Mesenteric fat pad (tissue), 1 donor: ENCODE results near the gene PCDHA1. TPM values are rescaled to one million over a fixed set of nuclear protein-coding genes. Genes with fewer than 3 reads are reported as not detected.
"Not testable (repeated sequence)": the region's sequence is repeated elsewhere in the genome, so short reads cannot be mapped to it uniquely, and the experiment has no call there.

Experiments
- DNase-seq: peaks from one replicate; pipeline ENCODE4 v3.0.0-alpha.2; 2020; ENCODE audit warnings: low spot score
- long read RNA-seq: library from polyadenylated mRNA; unstranded; transcript quantifications from one replicate; pipeline ENCODE4 v2.0.0, GENCODE V29; 2020
- total RNA-seq: library from RNA; stranded (reverse); fragmentation: NEBNext Ultra II Directional; extraction: Animal tissue kit (Norgen Biotek cat#: 25700); gene quantifications from one replicate; pipeline ENCODE4 v1.2.1, GENCODE V29; 2021
- donor health status: DM: yes; HTN: yes; CAD: no.

Gene PCDHA1
- total RNA-seq, result not detected
- long read RNA-seq, result 0 reads

DNA sequence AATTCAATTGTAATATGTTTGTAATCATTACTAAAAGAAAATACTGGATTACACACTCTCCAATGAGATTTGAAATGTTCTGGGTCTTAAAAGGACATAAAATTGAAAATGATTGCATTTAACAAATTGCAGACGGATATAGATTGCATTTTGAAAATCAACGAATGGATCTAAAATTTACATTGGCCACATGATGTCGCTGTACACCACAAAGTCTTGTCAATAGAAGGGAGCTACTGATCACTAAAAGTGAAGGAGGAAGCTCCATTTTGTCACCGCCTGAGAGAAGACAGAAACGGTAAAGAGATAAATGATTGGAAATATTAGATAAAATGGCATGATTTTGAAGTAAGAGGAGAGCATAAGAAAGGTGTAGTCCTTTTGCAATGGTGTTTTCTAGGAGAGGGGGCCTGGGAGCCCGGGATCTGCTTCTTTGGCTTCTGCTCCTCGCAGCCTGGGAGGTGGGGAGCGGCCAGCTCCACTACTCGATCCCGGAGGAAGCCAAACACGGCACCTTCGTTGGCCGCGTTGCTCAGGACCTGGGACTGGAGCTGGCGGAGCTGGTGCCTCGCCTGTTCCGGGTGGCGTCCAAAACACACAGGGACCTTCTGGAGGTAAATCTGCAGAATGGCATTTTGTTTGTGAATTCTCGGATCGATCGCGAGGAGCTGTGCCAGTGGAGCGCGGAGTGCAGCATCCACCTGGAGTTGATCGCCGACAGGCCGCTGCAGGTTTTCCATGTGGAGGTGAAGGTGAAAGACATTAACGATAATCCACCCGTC lies at the start of gene PCDHA1:
Gene PCDHA1 (plus strand): TSS at position 236 of the 782 bp plus-strand sequence.
- no peak for DNase-seq

DNA sequence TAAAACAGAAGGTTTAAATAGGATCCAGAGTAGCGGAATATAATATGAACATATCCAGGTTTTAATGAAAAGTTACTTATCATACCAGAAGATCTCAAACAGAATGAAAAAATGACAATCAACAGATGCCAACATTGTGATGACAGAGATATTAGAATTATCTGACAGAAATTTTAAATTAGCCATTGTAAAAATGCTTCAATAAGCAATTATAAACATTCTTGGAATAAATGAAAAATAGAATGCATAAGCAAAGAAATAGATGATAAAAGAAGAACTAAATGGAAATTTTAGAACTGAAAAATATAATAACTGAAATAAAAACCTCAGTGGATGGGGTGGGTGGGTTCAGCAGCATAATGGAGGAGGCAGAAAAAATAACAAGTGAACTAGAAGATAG lies 48.5 kb upstream of the PCDHA1 start:
- no peak for DNase-seq

DNA sequence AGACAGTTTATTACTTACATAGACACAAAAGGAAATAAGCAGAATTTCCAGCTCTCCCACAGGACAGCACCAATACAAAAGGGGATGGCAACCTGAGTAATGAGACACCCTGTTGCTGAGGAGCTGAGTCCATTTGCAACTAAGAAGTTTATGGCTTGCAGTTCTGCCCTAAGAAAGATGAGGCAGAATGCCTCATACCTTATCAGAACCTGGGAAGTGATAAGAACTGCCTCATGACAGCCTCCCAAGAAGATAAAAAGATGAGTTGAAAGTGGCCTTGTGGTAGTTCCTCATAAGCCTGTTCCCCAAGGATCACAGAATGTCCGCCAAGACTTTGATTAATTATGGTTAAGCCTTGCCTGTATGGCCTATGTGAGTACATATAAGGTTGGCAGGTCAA lies 44.0 kb upstream of the PCDHA1 start:
- DNase-seq, result no peak

DNA sequence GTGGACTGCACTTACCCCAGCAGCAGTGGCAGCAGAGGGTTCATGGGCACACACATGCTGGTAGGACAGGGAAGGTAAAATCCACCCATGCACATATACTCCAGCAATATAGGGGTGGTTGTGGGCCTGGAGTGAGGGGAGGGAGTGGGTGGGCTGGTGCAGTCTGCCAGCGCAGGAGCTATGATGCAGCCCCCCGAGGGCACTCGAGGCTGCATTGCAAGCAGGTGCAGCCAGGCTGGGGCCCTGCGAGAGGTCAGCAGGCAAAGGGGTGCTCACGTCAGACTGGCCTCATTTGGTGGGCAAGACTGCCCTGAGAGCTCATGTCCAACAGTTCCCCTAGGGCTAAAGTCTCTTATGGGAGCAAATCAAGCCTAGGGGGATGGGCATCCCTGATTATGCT lies 32.4 kb upstream of the PCDHA1 start:
- no peak for DNase-seq

- DNase-seq, result no peak
These were observed 21.6 kb upstream of the PCDHA1 start for GRCh38 chr5:140764177-140764973.

GRCh38 chr5:140767444-140767843 lies 18.5 kb upstream of the PCDHA1 start:
- DNase-seq, result no peak

DNA sequence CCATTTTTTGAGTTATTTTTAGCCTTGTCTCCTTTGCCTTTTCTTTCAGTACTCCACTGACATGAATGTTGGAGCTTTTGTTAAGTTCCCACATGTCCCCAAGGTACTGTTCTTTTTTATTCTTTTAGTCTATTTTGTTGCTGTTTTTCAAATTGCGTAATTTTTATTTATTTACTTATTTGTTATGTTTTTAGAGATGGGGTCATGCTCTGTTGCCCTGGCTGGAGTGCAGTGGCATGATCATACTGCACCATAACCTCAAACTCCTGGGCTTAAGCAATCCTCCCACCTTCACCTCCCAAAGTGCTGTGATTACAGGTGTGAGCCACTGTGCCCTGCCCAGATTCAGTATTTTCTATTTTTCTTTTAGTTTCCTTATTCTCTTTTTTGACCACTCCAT lies 5.4 kb upstream of the PCDHA1 start:
- no peak for DNase-seq

DNA sequence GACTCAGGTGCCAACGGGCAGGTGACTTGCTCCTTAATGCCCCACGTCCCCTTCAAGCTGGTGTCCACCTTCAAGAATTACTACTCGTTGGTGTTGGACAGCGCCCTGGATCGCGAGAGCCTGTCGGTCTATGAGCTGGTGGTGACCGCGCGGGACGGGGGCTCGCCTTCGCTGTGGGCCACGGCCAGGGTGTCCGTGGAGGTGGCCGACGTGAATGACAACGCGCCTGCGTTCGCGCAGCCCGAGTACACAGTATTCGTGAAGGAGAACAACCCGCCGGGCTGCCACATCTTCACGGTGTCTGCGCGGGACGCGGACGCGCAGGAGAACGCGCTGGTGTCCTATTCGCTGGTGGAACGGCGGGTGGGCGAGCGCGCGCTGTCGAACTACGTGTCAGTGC lies 1.5 kb downstream of the PCDHA1 start:
- not testable (repeated sequence) for DNase-seq

- not testable (repeated sequence) for DNase-seq
These were observed 2.0 kb downstream of the PCDHA1 start for GRCh38 chr5:140787849-140788504.

DNA sequence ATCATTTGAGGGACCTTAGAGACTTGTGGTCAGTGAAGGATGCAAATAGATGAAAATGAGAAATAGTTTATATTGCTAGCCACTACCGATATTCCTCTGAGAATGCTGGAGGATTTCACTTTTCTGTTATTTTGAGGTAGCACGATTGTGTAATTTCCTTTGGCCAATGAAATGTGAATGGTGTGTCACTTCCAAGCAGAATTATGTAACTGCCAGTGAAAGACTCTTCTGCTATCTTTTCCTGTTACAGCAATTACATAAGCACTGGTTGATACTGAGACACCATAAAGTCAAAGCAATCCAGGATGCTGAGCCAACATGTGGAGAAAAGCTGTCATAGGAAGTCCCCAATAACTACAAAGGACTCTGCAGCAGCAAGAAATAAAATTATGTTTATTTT lies 5.1 kb downstream of the PCDHA1 start:
- DNase-seq, result no peak

DNA sequence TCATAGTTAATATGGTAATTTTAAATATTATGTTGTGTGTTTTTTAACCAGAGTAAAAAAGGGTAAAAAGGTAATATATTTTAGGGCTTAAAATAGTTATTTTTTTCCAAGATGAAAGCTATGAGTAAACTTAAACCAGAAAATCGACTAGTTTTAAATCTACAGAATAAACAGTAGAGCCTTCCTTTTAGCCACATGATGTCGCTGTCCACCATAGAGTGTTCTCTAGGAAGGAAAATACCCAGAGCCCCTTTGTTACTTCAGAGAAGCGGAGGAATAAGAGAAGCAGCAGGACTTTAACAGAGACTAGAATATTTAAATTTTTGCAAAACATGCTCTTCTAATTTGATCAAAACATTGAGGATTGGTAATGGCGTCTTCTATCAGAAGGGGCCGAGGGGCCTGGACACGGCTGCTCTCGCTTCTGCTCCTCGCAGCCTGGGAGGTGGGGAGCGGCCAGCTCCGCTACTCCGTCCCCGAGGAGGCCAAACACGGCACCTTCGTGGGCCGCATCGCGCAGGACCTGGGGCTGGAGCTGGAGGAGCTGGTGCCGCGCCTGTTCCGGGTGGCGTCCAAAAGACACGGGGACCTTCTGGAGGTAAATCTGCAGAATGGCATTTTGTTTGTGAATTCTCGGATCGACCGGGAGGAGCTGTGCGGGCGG lies 8.8 kb downstream of the PCDHA1 start, which contains the start of gene PCDHA2:
Gene PCDHA2 (plus strand): TSS at position 258 of the 664 bp plus-strand sequence.
- no peak for DNase-seq

- no peak for DNase-seq
These were observed 9.3 kb downstream of the PCDHA1 start for GRCh38 chr5:140795259-140795641.

GRCh38 chr5:140796072-140796717 lies 10.3 kb downstream of the PCDHA1 start:
- DNase-seq, result not testable (repeated sequence)

DNA sequence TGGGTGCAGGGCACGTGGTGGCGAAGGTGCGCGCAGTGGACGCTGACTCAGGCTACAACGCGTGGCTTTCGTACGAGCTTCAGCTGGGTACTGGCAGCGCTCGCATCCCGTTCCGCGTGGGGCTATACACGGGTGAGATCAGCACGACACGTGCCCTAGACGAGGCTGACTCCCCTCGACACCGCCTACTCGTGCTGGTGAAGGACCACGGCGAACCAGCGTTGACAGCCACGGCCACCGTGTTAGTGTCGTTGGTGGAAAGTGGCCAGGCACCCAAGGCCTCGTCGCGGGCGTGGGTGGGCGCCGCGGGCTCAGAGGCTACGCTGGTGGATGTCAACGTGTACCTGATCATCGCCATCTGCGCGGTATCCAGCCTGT lies 10.8 kb downstream of the PCDHA1 start:
- no peak for DNase-seq

DNA sequence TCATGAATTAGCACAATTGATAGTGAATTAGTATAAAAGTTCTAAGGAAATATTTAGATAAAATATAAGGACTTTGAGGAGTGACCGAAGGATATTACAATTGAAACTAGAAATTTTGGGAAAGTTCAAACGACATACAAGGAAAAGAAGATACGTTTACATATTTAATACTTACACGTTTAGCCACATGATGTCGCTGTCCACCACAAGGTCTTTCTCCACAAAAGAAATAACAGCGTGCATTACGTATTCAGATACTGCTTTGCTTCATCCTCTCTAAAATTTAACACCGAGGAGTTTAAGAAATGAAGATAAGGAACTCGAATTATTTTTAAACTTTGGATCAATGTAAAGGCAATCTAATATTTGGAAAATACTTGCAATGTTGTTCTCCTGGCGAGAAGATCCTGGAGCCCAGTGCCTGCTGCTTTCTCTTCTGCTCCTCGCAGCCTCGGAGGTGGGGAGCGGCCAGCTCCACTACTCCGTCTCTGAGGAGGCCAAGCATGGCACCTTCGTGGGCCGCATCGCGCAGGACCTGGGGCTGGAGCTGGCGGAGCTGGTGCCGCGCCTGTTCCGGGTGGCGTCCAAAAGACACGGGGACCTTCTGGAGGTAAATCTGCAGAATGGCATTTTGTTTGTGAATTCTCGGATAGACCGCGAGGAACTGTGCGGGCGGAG lies 15.0 kb downstream of the PCDHA1 start, which contains the start of gene PCDHA3:
Gene PCDHA3 (plus strand): TSS at position 242 of the 678 bp plus-strand sequence.
- no peak for DNase-seq

GRCh38 chr5:140801494-140801841 lies 15.5 kb downstream of the PCDHA1 start:
- DNase-seq, result no peak

- not testable (repeated sequence) for DNase-seq
These were observed 16.4 kb downstream of the PCDHA1 start for GRCh38 chr5:140802381-140802780.

GRCh38 chr5:140802781-140803271 lies 16.9 kb downstream of the PCDHA1 start:
- no peak for DNase-seq

DNA sequence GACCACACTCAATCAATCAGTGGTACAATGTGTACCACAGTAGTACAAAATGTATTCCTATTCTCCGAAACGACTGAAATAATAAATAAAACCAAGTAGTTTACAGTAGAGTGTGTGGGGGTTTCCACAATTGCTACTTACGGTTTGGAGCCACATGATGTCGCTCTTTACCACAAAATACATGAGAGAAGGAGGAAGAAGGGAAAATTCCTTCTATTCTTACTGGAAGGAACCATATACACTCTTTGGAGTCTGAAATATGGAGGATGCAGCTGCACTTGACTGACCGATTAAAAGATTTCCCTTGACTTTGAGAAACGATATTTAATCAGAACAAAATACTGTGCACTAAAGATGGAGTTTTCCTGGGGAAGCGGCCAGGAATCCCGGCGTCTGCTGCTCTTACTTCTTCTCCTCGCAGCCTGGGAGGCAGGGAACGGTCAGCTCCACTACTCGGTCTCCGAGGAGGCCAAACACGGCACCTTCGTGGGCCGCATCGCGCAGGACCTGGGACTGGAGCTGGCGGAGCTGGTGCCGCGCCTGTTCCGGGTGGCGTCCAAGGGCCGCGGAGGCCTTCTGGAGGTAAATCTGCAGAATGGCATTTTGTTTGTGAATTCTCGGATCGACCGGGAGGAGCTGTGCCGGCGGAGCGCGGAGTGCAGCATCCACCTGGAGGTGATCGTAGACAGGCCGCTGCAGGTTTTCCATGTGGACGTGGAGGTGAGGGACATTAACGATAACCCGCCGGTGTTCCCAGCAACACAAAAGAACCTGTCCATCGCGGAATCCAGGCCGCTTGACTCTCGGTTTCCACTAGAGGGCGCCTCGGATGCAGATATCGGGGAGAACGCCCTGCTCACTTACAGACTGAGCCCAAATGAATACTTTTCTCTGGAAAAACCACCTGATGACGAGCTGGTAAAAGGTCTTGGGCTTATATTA lies 21.2 kb downstream of the PCDHA1 start, which contains the start of gene PCDHA4:
Gene PCDHA4 (plus strand): TSS at position 235 of the 942 bp plus-strand sequence.
- no peak for DNase-seq
